Testis (tissue), 2 donors: ENCODE results near the gene NAPG.
"Not testable (repeated sequence)": the region's sequence is repeated elsewhere in the genome, so short reads cannot be mapped to it uniquely, and the experiment has no call there.

ENCODE experiments used
- CTCF ChIP-seq, 3 experiments: fragments of 450-650 bp in 2 of 3; fragments of 200-600 bp in 1 of 3; sonication (generic) in 1 of 3; IDR thresholded peaks; one replicate each; pipeline ENCODE4 v1.5.1; 2016 to 2019; ENCODE audit warnings: antibody characterized with exemption in 3 of 3, mild to moderate bottlenecking in 2 of 3, moderate library complexity in 1 of 3
- POLR2A ChIP-seq: fragments of 450-650 bp; IDR thresholded peaks from one replicate; pipeline ENCODE4 v1.6.1; 2017; ENCODE audit warnings: antibody characterized with exemption, mild to moderate bottlenecking, moderate library complexity

GRCh38 chr18:10573261-10573660 lies 47.4 kb downstream of the NAPG start:
- not testable (repeated sequence) for TF ChIP-seq POLR2A; CTCF (IDR thresholded peaks at IDR 0.05)
